GM18505 (cell line): Measurements from ENCODE around the gene GOSR1.
"Not testable (repeated sequence)": the region's sequence is repeated elsewhere in the genome, so short reads cannot be mapped to it uniquely, and the experiment has no call there.

Source experiments
- ATAC-seq: cut with Tn5 transposase; IDR thresholded peaks from one replicate; pipeline ENCODE4 v1.9.1; 2021; ENCODE audit not compliant: unreplicated experiment
- POLR2A ChIP-seq: IDR thresholded peaks from 4 replicates; pipeline ENCODE4 v1.6.1; 2011; ENCODE audit warnings: borderline replicate concordance; ENCODE audit not compliant: insufficient read depth, insufficient read length; ENCODE audit errors: extremely low read depth

Gene GOSR1

DNA sequence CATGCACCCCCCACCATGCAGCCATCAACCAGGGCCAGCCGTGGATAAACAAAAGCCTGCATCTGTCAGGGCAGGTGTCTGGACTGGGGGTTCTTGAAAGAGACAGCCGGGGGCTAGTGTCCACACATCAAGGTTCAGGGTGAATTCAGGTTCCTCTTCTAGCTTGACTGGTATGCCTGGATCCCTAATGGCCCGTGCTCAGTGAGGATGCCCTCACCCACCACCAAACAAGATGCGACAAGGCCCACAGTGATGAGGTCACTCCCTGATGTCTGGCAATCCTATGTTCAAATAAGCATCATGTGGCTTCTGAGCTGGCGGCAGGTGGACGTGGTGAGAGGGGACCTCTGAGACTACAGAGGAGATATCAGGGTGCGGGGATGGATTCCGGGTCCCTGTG is 64.6 kb downstream of the GOSR1 start:
- ATAC-seq = no peak
- TF ChIP-seq POLR2A = no peak

GRCh38 chr17:30543456-30543855 is 66.2 kb downstream of the GOSR1 start:
- no peak for ATAC-seq
- TF ChIP-seq POLR2A = no peak

- ATAC-seq = no peak
Measured at GRCh38 chr17:30545024-30545423, 67.8 kb downstream of the GOSR1 start.

GRCh38 chr17:30547778-30548573 is 70.8 kb downstream of the GOSR1 start:
- no peak for ATAC-seq
- TF ChIP-seq POLR2A = no peak

More at GRCh38 chr17:30545024-30545423, 67.8 kb downstream of the GOSR1 start:
- TF ChIP-seq POLR2A = no peak

DNA sequence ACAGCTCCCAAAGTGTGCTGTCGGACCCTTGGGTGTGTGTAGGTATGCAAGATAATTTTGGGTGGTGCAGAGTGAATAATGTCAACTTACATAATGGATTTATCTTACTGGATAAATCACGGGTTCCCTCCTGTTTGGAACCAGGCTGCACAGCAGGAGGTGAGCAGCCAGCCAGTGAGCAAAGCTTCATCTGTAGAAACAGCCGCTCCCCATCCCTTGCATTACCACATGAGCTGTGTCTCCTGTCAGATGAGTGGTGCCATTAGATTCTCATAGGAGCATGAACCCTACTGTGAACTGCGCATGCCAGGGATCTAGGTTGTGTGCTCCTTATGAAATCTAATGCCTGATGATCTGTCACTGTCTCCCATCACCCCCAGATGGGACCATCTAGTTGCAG is 72.0 kb downstream of the GOSR1 start:
- ATAC-seq = not testable (repeated sequence)

DNA sequence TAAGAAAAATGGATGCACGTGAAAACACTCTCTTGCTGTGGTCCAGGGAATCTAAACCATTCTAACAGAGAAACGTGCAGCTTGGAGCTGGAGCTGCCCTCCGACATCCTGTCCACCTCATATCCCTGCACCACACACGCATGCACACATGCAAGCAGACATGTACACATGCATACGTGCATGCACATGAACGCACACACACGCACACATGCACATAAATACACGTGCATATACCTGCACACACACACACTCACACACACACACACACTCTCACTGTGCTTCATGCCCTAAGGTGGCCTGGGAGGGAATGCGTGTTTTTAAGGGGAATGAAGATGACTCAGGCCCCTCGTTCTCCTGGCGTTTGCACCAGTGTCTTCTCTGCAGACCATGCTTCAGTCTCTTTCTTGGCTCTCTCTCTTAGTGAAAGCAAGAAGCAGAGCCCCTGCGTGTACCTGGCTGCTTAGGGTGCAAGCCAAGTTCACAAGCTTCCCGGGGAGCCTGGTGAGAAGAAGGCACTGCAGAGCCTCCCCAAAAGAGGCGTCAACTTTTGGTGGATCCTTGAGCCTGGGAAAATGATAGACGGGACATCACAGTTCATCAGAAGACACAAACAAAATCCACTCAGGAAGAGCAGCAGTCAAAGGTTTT is 72.8 kb downstream of the GOSR1 start:
- ATAC-seq = no peak
- no peak for TF ChIP-seq POLR2A

- ATAC-seq = no peak
- no peak for TF ChIP-seq POLR2A
Measured at GRCh38 chr17:30550512-30551273, 73.5 kb downstream of the GOSR1 start.

GRCh38 chr17:30551274-30551995 is 74.2 kb downstream of the GOSR1 start:
- not testable (repeated sequence) for ATAC-seq

DNA sequence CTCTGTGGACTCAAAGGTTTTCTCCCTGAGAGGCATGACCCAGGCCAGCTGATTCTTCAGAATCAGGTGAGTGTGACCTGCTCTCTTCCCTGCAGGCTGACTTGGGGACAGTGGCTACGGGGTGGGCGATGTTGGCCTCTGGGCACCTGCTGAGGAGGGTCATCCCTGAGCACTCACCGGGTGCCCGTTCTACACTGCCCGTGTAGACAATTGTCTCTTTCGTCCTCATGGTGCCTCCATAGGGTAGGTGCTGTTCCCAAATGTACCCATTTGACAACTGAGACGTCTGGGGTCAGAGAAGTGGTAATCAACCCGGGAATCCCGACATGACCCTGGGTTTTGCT is 74.8 kb downstream of the GOSR1 start:
- TF ChIP-seq POLR2A = no peak
- no peak for ATAC-seq

DNA sequence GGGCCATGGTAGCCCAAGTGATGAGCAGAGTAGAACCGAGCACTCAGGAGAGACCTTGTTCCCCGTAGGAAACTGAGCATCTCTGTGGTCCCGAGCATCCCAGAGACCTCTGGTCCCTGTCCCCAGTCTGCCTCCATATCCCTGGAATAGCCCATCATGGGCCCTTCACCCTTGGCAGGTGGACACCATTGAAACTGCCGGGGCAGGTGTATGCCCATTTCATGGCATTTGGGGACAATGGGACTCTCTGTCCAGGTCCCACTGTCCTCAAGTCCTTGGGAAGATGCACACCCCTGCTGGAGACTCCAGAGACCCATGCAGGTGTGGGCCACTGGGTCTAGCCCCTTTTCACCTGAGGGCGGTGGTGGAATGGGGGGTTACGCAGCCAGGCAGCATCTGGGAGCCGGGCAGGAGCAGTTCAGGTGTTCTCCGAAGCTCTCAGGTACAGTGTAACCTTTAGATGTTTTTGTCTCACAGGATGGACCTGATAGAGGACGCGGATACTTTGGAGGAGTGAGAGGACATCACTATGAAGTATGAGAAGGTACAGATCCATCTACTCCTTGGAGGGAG is 75.9 kb downstream of the GOSR1 start:
- TF ChIP-seq POLR2A = no peak
- ATAC-seq = no peak

DNA sequence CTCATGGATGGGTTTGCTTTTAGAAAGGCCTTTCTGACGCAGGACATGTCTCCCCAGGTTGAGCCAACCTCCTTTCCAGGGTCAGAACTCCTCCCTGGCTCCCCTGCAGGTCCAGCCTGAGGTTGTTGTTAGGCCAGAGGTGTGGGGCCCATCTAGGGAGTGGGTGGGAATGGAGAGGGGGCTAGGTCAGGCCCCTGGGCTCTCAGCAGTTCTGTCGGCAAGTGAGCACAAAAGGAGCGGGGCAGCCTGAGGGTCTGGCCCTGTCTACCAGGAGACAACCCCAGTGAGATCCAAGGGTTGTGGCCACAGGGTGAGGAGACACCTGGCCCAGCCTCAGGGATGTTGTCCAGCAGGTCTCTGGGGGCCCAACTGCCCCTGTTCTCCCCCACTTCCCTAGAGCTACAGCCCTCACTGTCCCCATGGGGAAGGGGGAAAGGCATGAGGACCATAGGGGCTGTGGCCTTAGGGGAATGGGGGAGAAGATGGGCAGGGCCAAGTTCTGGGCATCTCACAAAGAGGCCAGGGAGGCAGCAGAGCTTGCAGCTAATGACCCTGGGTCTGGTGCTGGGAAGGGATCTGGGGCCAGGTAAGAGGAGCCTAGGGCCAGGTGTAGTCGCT is 76.7 kb downstream of the GOSR1 start:
- ATAC-seq = not testable (repeated sequence)

DNA sequence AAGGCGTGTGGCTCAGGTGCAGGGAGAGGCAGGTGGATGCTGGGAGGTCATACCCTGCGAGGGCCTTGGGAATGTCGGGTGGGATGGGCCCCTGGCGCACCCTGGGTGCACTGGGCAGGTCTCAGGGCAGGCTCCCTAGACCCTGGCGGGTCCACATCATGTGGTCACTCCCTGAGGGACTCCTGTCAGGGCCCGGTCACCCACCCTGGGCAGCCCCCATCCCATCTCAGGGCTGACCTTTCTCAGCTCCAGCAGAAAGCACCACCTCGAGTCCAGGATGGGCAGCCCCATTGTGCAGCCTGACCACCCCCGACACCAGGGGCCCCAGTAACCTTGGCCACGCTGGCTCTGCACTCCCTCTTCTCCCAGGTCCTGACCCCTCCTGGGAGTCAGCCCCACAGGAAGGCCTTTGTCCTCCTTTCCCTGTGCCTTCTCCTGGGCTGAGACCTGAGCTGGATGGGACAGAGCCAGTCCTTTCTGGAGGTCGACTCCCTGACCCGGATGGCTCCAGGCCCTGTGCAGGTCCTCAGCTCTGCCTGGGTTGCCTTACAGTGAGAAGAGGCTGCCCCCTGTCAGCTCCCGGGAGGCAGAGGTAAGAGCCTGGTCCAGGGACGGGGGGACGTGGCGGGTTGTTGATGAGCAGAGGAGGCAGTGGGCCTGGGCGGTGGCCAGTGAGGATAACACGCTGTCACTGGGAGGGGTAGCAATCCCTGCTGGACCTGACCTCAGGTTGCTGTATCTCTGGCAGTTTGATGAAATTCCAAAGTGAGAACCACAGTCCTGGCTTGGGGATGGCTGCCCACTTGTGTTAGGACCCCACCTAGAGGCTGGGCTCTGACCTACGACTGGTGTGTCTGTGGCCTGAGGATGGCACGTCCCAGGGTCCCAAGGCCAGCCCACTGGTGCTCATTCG is 77.9 kb downstream of the GOSR1 start:
- no peak for TF ChIP-seq POLR2A
- no peak for ATAC-seq

DNA sequence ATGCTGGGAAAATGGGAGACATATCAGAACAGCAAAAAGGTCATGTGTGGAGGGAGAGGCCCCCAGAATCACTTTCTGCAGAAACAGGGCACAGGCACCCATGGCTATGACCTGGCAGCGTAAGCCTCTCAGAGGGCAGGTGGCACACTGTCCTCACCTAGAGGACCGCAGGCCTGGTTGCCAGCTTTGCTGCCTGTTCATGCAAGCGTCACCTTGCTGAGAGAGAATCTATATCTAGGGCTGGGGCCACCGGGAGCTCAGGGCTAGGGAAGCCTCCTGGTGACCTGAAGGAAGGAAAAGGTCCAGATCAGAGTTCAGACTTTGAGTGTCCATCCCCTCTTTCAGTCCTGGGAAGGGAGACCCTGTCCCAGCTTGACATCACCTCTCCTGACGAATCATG is 78.7 kb downstream of the GOSR1 start:
- ATAC-seq = no peak
- no peak for TF ChIP-seq POLR2A
